ENCODE data around the gene WDR77.
A peak's percentile ranks its signal among the peaks of the same experiment; 100 is the strongest.

The WDR77 gene

DNA sequence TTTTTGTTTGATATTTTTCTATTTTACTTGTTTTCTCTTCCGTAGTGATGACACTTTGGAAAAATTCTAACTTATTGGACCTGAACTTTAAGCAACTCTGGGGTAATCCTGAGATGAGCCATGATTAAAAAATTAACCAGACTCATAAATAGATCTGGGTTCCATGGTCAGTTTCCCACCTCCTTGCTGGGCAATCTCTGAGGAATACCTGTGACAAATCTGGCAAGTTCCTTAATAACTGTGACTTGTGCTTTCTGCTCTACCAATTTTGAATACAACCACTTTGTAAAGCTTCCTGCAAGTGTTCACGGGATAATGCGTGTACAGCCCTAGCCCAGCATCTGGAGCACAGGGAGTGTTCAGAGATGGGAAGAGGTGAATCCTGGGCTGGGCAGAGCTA, 24.8 kb downstream of the WDR77 start:
- DNase-seq: no peak

DNA sequence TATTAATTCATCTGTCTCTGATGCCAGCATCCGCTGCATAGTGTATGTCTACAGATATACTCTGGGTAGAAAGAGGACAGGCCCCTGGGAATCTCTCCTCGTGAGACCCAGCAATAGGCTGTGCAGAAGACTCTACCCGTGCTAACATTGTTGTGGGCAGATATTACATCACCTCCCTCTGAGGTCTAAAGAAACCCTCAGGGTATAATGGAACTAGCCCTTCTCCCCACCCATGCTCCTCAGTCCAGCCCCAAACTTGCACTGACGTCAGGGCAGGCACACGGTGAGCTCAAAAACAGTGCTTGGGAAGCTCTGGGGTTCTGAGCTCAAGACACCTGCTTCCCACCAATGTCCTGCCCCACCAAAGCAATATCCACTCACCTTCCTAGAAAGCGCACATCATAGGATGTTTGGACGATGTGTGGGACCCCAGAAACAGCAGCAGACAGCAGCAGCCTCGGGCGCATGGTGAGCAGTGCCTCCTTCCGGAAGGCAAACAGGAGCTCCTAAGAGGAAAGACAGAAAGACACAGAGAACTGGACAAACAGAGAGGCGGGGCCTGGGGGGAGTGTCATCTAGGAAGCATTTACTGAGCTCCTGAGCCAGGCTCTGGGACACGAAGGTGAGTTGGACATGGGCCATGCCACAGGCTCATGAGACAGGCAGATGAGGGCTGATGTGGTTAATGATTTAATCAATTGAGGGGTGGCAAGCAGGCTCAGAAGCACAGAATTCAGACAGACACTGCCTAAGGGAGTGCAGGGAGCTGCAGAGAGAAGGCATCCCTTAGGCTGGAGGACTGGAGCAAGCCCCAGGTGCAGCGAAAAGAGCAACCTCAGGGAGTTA, 26.3 kb downstream of the WDR77 start:
- DNase-seq: no peak

DNA sequence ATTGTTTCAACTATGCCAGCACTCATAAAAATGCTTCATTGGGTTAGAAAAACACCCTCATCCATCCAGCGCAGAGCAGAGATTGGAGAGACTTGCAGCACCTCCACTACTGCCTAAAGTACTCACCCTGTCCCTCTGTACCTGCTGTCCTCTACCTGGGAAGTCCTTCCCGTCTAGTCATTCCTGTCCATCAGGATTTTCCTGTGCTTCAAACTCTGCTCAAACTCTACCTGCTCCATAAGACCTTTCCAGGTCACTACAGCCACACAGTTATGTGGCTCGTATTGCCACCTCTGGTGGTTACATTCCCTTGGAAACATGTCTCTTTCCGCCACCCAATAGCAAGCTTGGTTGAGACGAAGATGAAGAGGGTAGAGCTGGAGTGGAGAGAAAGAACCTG, 28.7 kb downstream of the WDR77 start:
- no peak for DNase-seq

DNA sequence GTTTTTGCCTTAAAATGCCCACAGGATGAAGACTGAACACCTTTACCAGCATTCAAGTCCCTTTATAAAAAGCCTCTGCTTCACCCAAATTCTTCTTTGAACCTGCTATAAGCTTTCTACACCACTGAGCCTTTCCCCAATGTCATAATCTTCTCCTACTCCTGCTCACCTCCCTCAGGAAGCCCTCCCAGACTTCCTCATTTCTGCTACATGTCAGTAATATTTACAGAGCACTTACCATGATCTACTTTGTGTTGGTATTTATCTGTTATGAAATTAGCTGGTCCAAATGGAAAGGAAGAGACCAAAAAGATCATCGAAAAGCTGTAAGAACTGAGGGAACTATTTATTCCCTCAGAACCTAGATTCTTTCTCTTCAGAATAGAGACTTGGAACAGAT, 30.0 kb downstream of the WDR77 start:
- no peak for DNase-seq

DNA sequence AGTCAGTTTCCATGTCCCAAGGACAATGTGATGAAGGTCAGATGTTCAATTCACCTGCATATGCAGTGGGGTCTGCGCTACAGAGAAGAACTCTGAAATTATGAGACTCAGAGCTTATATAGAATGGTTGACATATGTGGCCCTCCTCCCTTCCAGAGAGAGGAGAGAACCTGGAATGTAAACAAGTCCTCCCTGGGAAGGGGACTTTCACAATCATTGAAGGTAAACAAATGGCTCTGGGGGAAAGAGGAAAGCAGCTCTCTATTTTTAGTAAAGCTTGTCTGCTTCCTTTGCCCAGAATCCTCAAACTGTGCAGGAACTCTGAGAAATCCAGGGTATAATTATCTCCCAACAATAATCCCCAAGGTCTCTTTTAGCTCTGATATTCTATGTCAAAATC, 31.3 kb downstream of the WDR77 start:
- DNase-seq: no peak

DNA sequence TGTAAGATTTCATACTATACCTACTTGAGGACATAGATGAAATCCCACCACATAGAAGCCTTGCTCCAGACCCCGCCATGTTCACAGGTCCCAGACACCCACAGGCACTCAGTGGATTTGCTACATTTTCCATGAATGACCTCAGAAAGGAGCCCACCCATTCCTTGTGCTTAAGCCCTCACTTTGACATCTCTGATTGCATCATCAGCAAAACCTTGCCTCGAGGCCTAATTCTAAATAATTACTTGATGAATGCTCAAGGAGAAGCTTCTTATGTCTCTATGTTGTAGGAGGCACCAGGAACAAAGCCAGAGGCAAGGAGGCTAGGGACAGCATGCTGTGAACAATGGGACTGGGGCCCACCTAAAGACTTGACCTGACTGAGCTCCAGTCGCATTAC, 33.6 kb downstream of the WDR77 start:
- DNase-seq: no peak

DNA sequence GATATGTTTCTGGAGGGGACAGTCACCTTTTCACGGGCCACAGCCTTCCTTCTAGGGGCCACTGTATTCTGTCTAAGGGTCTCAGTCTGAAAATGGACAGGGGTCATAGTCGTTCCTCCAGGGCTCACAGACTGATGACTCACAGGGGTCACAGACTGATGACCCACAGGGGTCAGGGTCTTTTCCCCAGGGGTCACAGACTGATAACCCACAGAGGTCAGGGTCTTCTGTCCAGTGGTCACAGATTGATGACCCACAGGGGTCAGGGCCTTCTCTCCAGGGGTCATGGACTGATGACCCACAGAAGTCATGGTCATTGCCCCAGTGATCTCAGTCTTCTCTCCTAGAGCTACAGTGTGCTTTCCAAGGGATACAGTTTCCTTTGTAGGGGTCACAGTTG, 34.3 kb downstream of the WDR77 start:
- DNase-seq: no peak

DNA sequence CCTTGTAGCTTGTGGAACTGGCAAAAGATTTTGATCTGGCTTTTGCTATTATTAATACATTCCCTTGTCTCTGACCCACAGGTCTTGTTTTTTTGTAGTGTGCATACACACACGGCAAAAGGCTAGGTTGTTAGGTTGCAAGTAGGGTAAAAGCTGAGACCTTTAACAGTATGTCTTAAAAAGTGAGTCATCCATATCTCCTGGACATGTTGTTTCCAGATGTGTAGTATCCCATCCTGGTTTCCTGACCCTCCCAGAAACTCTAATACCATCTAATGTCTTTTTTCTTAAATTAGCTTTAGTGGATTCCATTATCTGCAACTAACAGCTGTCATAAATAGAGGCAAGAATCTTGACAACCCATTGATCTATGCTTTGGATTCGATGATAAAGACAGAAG, 36.2 kb downstream of the WDR77 start:
- DNase-seq: no peak

DNA sequence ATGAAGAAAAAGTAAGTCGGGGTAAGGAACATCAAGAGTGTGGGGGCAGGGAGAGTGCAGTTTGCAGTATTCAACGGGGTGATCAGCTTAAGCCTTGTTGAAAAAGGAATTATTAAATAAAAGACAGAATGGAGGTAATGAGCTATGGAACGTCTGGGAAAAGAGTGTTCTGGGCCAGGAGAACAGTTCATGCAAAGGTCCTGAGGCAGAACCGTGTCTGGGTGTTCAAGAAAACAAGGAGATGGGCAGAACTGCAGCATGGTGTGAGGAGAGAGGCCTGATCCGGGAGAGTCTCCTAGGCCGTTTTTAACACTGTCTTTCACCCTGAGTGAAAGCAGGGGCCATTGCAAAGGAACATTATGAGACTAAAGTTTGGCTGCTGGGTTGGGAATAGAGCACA, 41.8 kb downstream of the WDR77 start:
- no peak for DNase-seq

DNA sequence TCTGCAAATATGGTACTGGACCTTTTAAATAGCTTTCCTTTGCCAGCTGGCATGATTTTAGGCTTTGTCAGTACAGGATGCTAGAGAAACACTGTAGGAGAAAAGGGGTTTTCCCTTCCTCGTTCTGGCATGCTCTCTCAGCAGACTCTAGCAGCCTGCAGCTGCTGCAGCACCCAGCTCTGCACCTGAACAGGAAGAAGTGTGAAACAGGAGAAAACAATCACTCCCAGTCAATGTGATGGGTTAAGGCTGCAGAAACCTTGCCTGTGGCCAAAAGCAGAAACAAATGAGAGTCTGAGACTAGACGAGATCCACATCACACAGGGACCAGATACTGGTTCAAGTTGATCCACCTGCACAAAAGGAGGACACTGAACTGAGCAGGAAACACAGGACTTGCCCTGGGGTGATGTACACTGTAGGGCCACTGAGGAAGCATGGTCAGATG, 42.7 kb downstream of the WDR77 start:
- DNase-seq: no peak

DNA sequence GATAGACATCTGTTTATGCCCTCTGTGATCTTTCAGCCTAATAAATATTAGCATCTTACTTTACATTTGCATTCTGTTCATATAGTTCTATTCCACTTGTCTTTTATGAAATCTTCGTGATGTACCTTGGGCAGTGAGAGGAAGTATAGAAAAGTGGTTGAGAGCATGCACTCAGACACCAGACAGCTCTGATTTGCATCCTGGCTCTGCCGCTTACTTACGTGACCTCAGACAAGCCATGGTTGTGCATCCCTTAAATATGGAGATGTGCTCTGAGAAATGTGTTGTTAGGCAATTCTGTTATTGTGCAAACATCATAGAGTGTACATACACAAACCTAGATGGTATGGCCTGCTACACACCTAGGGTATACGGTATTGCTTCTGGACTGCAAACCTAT, 44.5 kb downstream of the WDR77 start:
- DNase-seq: no peak

DNA sequence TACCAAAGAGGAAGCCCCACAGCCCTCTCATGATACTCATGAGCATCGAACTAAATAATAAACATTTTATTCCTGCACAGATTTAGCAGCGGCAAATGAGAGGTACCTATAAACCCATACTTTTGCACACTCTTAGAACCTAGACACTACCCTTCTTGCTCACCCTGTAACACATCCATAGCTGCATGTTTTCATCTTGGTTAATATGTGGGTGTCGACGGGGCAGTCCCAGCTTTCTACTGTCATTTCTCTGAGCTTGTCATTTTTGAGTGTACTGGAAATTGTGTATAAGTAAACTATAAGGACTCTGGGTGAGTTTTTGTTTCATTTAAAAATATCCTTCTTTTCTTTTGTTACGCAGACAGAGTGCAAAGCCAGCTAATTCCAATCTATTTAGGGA, 47.0 kb downstream of the WDR77 start:
- no peak for DNase-seq

DNA sequence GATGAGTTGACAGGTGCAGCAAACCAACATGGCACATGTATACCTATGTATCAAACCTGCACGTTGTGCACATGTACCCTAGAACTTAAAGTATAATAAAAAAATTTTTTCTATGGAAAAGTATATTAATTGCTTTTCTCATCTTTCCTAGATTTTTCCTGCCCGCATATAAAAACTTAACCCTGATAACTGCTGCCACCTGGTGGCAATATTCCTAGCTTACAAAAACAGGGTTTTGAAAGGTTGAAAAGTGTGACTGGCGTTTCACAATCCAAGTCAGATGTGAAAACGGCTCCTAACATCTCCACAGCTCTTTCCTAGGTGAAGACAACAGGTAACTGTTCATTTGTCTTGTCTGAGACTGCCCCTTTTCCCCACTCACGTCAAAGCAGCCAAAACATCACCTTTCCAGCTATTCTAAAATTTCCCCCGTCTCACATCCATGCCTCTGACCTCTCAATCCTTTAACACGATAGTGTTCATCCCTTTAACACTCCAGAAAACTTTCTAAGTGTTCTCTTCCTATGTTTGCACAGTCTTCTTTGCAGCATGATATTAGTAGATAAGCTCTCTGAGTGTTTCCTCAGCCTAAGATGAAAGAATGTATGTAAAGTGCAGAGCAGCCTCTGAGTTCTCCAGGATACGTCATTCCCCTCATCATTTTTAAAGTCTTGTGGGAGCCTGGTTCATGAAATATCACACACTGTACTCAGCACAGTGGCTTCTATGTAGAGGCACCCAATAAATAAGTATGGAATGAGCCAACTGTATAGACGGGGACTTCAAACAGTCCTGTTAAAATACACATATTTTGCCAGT, 49.1 kb downstream of the WDR77 start:
- peak in 1 of 2 experiments; percentile 26 for DNase-seq

DNA sequence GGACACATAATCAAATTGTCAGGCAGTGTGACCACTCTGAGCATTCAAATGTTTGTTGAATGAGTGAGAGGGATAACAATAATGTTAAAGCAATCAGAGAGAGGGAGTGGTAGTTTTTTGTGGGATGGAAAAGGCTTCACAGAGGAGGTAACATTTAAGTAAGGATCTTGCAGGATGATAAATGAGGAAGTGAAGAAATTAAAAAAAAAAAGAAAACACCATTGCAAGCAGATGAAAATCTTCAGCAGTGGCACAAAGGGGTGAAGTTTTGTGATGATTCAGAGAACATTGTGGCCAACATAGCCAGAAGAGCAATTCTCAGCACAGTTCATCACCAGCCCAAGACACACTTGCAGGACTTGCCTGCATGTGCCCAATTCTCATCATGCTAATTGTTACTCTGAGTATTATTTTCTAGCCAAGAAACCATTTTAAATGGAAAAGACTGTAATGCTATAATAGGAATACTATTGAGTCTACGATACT, 56.6 kb downstream of the WDR77 start:
- DNase-seq: no peak

DNA sequence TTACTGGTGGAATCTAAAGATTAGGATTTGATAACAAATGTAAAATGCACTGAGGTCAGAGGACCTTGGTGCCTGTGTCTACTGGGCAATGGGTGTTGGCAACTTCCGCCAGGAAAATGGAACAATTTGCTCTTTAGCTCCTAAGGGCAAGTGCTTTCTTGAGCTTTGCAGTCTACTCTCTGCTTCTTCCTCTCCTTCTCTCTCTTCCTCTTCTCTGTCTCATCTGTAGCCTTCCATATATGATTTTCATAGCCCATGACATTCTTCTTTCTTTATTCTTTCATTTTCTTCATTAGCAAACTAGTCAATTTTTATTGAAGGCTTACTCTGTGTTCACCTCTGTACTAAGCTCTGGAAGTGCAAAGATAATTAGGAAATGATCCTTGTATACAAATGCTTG, 57.0 kb downstream of the WDR77 start:
- no peak for DNase-seq

All from SW 1271 (cell line).